Fibroblast of skin of right quadriceps (primary cell): ENCODE data around the gene HRAS.

ENCODE experiments used
- DNase-seq: peaks from one replicate; pipeline ENCODE4 v3.0.0-alpha.2; 2013

Gene HRAS

DNA sequence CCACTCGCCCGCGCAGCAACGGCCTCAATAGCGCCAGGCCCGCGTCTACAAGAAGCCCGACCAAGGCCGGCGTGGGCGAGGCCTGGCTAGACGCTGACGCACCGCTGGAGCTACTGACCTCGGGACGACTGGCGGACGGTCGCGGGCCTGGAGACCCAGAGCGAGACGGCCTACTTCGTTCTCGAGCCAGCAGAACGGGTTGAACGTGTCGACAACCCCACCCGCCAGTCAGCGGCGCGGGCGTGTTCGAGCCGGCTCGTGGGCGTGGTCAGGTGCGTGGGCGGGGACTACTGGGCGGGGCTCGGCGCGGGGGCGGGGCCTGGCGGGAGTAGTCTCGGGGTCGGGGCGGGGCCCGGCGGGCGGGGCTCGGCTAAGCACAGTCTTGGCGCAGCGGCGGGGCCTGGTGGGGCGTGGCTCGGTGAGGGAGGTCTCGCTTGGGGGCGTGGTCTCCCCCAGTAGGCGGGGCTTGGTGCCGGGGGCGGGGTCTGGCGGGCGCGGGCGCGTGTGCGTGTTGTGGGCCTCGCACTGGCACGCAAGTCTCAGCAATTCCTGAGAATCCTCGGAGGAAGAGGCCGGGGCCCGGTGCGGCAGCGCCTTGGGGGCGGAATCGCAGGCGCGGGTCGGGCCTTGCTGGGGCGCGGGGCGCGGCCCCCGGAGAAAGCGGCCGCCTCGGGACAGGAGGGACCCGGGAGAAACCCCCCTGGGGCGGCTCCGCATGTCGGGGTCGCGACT is 28.2 kb downstream of the HRAS start, which contains the start of gene RNH1:
TSS of gene RNH1 (minus strand) at position 248 of the 732 bp plus-strand sequence. CDS start 5,080 bp downstream, outside the sequence.
- peak; percentile 95 for DNase-seq

GRCh38 chr11:506238-506994 is 29.0 kb downstream of the HRAS start:
- peak; percentile 97 for DNase-seq

DNA sequence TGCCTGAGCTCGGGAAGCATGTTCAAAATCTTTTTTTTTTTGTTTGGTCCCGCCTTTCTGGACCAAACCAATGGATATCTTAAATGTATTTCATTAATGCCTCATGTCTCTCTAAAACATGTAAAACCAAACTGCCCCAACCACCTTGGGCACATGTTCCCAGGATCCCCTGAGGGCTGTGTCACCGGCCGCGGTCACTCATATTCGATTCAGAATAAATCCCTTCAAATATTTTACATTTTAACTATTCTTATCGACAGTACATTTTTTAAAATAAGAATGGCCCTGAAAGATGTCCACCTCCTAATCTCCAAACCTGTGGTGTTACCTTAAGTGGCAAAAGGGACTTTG is 30.4 kb downstream of the HRAS start:
- no peak for DNase-seq

GRCh38 chr11:504053-504993 is 31.1 kb downstream of the HRAS start:
- peak; percentile 13 for DNase-seq

DNA sequence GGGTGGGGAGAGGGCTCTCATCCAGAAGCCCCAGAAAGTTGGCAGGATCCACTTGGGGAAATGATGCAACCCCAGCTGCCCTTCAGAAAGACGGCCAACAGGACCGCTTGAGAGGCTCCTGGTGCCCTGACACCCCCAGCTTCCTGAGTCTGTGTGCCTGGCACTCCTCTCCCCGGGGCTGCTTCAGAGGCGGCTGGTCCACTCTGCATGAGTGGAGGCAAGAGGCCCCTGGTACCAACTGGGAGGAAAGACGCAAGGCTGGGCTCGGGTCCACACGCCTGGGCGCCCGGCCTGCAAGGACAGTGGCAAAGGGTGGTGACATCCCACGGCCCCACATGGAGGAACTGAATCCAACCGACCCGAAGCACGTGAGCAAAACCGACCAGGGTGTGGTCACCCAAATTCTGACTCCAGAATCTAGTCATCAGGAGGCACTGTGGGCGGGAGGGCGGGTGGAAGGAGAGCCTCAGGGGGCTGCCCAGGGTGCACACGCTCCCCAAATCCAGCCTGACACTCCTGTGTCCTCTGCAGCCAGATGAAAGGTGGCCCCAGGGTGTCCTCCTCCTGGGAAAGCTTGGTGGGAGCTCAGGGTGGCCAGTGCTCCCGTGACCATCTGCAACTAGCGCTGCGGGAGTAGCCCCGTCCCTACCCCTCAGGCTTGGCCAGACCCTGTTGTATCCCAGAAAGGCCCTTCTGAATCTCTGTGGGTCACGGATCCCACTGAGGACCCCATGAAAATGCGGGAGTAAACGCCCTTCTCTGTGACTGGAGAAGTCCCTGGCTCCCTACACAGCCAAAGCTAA is 32.0 kb downstream of the HRAS start:
- DNase-seq, result peak; percentile 18

DNA sequence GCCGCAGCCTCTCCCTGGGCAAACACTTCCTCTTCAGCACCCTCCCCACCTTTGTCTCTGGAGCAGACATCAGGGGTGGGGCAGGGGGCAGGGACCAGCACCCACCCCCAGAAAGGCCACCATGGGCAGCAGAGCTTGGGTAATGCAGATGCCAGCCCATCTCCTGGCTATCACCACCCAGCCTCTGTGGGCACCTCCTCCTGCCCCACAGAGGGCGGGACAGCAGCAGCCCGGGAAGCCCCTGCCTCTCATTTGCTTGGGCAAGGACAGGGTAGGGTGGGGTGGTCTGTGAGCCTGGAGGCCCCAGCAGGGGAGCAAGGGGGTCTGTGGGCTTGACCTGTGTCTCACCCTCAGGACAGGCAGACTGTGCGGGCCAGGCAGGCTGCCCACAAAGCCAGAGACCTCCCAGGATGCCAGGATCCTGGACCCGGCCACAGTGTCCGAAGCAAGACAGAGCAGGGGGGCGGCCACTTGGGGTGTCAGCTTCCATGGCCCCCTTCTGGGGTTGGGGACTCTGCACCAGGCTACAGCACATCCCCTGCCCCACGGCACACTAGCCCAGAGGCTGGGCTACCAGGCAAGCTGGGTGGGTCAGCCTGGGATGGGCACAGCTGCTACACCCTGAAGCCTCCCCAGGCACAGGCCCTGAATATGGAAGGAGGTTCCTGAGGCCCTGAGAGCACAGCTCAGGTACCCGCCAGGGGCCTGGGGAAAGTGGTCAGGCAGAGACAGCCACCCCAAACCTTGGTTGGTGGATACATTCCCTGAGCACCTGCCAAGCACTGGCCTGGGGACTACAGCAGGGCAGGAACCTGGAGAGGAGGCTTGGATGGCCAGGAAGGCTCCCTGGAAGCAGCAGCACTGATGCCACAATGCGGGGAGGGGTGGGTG is 32.8 kb downstream of the HRAS start:
- no peak for DNase-seq

DNA sequence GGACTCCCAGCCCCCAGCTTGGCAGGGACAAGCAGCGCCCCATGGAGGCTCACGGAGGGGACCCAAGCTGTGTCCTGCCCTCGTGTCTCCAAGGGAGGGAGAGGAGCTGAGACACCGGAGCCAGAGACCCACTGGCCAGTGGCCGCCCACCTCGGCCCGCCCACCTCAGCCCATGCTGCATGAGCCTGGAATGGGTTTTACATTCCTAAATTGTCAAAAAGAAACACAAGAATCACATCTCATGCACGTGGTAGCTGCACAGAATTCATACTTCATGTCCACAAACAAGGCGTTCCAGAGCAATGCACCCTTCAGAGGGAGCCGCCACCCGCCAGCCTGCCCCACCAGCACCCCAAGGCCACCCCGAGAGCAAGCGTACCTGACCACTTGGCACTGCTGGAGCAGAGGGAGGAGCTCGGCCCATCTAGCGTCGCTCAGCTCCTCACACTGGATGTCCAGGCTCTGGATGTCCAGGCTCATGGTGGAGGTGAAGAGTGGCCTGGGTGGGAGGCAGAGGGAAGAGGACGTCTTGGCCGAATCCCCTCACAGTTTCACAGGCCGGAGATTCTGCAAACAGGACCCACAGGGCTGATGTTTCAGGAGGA is 33.6 kb downstream of the HRAS start:
- DNase-seq, result no peak

- DNase-seq, result no peak
Observed at GRCh38 chr11:501001-501682, 34.2 kb downstream of the HRAS start.

GRCh38 chr11:499201-500076 is 35.9 kb downstream of the HRAS start:
- DNase-seq, result no peak

GRCh38 chr11:498297-499181 is 36.8 kb downstream of the HRAS start:
- no peak for DNase-seq

GRCh38 chr11:497565-498296 is 37.6 kb downstream of the HRAS start:
- DNase-seq, result no peak

DNA sequence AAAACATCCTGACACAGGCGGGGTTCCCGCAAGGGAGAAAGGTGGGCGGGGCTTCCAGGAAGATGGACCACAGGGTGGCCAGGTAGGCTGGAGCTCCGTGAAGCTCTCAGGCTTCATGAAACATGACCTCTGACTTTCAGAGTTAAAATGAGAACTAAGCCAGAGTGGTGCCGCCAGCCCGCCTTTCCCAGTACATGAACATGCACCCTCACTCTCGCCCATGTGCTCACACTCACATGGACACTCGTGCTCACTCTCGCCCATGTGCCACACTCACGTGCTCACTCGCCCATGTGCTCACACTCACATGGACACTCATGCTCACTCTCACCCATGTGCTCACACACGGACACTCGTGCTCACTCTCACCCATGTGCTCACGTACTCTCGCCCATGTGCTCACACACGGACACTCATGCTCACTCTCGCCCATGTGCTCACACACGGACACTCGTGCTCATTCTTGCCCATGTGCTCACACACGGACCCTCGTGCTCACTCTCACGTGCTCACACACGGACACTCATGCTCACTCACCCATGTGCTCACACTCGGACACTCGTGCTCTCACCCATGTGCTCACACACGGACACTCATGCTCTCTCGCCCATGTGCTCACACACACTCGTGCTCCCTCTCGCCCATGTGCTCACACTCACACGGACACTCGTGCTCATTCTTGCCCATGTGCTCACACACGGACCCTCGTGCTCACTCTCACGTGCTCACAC is 38.4 kb downstream of the HRAS start:
- peak; percentile 7 for DNase-seq

GRCh38 chr11:495537-495931 is 39.8 kb downstream of the HRAS start:
- DNase-seq, result no peak

DNA sequence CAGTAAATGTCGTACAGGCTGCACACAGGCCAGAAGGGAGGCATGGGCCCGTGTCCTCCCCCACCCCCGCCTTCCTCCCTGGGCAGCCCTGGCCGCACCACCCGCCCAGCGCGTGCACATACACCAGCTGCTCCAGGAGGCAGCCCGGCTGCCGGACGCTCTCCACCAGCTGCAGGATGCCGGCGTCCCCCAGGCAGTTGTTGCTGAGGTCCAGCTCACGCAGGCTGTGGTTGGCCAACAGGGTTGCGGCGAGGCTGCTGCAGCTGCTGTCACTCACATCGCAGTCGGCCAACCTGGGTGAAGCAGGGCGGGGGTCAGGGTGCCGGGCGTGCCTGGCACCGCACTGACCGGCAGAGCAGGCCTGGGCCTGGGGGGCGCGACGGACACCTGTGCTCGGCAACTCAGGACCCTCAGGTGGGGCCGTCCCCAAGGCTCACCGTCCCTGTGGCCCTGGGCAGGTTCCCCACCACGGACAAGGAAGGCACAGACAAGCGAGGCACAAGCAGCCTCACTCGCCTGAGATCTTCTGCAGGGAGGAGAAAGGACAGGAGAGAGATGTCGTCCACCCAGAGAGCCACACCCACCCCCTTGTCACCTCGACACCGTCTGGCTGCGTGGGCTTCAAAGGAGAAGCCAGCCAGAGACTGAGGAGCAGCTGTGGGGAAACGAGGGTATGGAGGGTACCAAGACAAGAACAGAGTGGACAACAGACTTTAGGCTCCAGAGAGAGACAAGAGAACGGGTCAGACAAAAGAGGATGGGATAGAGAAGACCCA is 40.4 kb downstream of the HRAS start:
- DNase-seq, result no peak

DNA sequence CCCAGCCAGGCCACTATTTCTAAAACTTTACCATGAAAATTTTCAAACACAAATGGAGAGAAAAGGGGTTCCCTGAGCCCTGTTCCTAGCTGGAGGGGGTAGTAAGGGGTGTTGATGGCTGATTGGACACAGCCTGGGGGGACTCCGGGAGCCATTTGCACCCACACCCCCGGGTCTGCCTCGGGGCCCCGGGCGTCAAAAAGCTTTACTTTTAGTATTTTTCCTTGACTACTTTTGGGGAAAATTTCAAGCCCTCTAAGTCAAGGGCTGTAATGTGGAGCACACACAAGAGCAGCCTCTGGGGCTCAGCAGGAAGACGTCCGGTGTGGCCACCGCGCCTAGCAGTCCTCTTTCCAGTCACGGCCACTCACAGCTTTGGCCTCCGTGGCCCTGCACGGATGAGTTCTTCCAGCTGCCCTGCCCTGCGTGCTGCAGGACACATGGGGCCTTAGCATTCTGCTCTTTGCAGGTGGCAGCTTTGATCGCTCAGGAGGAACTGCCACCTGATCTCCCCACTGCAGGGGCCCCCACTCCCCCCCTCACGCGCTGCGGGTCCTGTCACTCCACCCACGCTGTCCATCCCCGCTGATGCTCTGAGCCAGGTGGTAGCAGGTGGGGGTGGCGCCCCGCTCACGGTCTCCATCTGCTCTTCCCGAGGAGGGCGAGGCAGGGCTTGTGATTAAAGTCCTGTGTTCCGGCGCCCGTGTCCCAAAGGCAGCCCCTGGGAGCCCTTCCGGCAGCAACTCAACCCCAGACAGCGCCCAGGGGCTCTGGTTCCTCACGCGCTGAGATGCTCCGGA is 42.7 kb downstream of the HRAS start:
- DNase-seq, result no peak
